Measurements from ENCODE around the gene ZNF691.

Gene ZNF691

GRCh38 chr1:42847721-42848460 lies 1.5 kb downstream of the ZNF691 start:
- DNase-seq (ENCODE audit: extremely low read depth, low read depth) = no peak
- TF ChIP-seq, protein P1, sequence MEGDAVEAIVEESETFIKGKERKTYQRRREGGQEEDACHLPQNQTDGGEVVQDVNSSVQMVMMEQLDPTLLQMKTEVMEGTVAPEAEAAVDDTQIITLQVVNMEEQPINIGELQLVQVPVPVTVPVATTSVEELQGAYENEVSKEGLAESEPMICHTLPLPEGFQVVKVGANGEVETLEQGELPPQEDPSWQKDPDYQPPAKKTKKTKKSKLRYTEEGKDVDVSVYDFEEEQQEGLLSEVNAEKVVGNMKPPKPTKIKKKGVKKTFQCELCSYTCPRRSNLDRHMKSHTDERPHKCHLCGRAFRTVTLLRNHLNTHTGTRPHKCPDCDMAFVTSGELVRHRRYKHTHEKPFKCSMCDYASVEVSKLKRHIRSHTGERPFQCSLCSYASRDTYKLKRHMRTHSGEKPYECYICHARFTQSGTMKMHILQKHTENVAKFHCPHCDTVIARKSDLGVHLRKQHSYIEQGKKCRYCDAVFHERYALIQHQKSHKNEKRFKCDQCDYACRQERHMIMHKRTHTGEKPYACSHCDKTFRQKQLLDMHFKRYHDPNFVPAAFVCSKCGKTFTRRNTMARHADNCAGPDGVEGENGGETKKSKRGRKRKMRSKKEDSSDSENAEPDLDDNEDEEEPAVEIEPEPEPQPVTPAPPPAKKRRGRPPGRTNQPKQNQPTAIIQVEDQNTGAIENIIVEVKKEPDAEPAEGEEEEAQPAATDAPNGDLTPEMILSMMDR (IDR thresholded peaks at IDR 0.05; ENCODE audit: low read depth, low read length, missing control alignments) = no peak
- peak overlapping the region; percentile 68 for H3K4me3 ChIP-seq (replicated peaks; ENCODE audit: low read depth, low read length)

- TF ChIP-seq, protein P1 (IDR thresholded peaks at IDR 0.05; ENCODE audit: low read depth, low read length, missing control alignments) = no peak
- no peak overlapping the region for H3K4me3 ChIP-seq (replicated peaks; ENCODE audit: low read depth, low read length)
- no peak for DNase-seq (ENCODE audit: extremely low read depth, low read depth)
Measured at GRCh38 chr1:42848823-42849537, 2.6 kb downstream of the ZNF691 start.

DNA sequence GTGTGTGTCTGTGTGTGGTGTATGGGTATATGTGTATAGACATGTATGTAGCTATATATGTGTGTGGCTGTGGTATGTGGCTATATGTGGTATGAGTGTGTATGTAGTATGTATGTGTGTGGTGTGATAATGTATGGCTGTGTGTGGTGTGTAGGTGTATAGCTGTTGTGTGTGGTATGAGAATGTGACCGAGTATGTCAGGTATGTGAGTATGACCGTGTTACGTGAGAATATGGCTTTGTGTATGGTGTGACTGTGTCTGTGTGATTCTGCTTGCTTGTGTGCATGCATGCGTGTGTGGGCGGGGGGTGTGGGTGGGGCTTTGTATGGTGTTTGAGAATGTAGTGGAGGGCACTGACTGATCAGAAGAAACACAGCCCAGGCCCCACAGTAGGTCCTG lies 3.5 kb downstream of the ZNF691 start:
- H3K4me3 ChIP-seq (replicated peaks; ENCODE audit: low read depth, low read length) = no peak overlapping the region
- DNase-seq (ENCODE audit: extremely low read depth, low read depth) = no peak
- TF ChIP-seq, protein P1 (IDR thresholded peaks at IDR 0.05; ENCODE audit: low read depth, low read length, missing control alignments) = no peak

DNA sequence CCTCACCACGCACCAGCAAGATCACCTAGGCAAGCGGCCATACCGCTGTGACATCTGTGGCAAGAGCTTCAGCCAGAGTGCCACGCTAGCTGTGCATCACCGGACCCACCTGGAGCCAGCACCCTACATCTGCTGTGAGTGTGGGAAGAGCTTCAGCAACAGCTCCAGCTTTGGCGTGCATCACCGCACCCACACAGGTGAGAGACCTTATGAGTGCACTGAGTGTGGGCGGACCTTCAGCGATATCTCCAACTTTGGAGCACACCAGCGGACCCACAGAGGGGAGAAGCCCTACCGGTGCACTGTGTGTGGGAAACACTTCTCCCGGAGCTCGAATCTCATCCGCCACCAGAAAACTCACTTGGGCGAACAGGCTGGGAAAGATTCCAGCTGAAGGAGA lies 5.0 kb downstream of the ZNF691 start:
- DNase-seq (ENCODE audit: extremely low read depth, low read depth) = no peak
- no peak overlapping the region for H3K4me3 ChIP-seq (replicated peaks; ENCODE audit: low read depth, low read length)
- TF ChIP-seq, protein P1 (IDR thresholded peaks at IDR 0.05; ENCODE audit: low read depth, low read length, missing control alignments) = no peak

DNA sequence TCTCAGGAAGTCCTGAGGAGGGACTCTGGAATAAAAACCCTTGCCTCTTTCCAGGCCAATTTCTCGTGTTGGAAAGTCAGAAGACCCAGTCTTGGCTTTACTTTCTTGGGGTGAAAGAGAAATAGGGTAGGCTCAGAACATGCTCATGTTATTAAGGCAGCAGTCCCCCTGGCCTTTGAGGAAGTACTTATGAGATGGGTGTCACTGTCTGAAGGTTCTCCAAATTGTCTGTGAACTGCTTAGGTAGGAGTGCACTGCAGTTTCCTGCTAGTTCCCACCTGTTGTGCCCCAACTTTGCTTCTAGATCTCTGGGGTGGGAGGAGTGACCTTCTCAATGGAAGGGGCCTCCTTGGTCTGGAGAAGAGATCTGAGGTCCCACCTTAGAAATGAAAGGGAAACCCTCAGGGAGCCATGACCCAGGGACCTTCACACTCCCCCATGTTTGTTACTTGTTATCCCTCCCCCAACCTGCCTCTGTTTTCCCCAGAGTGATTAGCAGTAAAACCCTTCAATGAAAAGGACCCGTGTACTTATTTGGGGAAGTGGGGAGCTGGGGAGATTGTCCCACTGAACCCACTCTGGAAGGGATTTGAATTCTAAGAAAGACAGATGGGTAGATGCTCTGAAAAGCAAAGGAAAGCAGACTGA lies 5.7 kb downstream of the ZNF691 start:
- TF ChIP-seq, protein P1 (IDR thresholded peaks at IDR 0.05; ENCODE audit: low read depth, low read length, missing control alignments) = no peak
- H3K4me3 ChIP-seq (replicated peaks; ENCODE audit: low read depth, low read length) = no peak overlapping the region
- DNase-seq (ENCODE audit: extremely low read depth, low read depth) = no peak

- no peak for DNase-seq (ENCODE audit: extremely low read depth, low read depth)
Measured at GRCh38 chr1:42852608-42852980, 6.2 kb downstream of the ZNF691 start.

More at GRCh38 chr1:42852608-42852980, 6.2 kb downstream of the ZNF691 start:
- H3K4me3 ChIP-seq (replicated peaks; ENCODE audit: low read depth, low read length) = no peak overlapping the region
- TF ChIP-seq, protein P1 (IDR thresholded peaks at IDR 0.05; ENCODE audit: low read depth, low read length, missing control alignments) = no peak
